ENCODE data around the gene ZBTB18.

The ZBTB18 gene

DNA sequence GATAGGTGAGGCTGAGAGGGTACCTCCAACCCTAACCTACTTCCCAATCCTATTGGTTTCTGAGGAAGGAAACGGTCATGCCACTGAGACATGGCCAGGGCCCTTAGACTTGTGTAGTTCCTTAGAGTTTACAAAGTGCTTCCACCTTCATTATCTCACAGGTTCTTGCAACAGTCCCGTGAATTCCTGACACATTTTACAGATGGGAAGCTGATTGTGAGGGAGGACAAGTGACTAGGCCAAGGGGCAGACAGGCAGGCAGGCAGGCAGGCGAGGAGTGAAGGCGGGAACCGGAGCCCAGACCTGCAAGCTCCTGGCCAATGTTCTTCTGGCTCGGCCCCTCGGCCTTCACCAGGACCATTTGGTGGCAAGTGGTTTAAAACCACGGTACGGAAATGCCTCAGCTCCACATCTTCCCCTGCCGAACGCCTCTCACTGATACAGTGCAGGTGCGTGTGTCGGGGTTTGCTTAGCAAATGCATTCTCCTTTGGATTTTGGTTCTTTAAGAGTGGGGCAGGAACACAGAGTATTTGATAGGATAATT, 45.1 kb downstream of the ZBTB18 start:
- TF ChIP-seq, protein P1, sequence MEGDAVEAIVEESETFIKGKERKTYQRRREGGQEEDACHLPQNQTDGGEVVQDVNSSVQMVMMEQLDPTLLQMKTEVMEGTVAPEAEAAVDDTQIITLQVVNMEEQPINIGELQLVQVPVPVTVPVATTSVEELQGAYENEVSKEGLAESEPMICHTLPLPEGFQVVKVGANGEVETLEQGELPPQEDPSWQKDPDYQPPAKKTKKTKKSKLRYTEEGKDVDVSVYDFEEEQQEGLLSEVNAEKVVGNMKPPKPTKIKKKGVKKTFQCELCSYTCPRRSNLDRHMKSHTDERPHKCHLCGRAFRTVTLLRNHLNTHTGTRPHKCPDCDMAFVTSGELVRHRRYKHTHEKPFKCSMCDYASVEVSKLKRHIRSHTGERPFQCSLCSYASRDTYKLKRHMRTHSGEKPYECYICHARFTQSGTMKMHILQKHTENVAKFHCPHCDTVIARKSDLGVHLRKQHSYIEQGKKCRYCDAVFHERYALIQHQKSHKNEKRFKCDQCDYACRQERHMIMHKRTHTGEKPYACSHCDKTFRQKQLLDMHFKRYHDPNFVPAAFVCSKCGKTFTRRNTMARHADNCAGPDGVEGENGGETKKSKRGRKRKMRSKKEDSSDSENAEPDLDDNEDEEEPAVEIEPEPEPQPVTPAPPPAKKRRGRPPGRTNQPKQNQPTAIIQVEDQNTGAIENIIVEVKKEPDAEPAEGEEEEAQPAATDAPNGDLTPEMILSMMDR (IDR thresholded peaks at IDR 0.05; ENCODE audit: extremely low read depth, insufficient read depth, missing control alignments): no peak
- in situ Hi-C loops (cut with MboI; ENCODE audit: low pct_unique_long_range_greater_than_20kb, low sequenced_read_pairs, unreplicated experiment): no loop called here
- no peak for DNase-seq (ENCODE audit: low spot score)

DNA sequence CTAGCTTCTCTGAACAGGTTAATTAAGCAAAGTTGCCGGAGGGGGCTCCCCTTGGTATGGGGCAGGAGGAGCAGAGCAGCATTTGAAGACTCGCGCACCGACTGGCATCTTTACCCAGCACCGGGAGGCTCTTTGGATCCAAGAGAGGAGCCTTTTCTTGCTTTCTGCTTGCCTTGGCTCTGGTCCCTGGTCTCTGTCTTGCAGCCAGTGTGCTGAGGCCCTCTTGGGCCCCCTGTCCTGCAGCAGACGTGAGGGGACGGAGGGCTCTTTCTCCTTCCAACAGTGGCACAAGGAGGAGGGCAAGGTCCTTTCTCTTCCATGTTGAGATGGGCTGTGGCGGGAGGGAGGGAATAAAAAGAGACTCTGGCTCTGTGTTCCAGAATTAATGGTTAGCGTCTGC, 45.6 kb downstream of the ZBTB18 start:
- no peak for DNase-seq (ENCODE audit: low spot score)
- in situ Hi-C loops (cut with MboI; ENCODE audit: low pct_unique_long_range_greater_than_20kb, low sequenced_read_pairs, unreplicated experiment): no loop called here
- TF ChIP-seq, protein P1 (IDR thresholded peaks at IDR 0.05; ENCODE audit: extremely low read depth, insufficient read depth, missing control alignments): no peak

DNA sequence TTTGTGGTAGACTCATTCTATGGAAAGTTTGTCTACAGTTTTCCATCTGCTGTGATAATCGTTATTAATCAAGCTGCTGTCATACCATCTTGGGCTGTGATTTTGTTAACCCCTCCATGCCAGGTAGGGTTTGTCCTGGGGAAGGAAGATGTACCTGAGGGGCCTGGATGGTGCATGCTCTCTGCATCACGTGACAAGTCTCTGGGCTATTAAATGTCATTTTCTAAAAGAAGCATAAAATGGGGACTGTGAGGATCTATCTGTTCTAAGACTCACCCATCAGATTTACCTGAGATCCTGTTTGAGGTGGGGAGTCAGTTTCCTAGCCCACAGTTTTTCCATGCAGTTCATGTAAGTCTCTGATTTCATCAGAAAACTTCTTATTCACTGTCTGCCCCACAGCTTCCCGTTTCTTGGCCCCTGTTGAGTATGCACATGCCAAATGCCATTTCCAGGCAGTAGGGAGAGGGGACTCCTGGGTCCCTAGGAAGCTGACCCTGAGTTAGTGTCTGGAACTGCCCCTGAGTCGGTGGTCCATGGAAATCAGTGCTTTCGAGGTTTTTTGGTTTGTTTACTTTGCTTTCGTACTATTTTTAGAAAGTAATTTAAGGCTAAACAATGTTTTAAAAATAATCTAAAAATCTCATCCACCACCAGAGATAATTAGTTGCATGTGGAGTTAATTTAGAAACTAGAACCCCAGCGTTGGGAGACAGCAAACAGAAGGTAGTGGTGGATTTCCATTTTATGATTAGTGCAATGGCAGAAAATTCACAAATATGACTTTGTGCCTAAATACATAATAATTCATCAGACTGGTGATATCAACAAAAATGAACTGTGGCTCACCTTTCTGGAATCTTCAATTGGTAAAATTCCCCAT, 46.7 kb downstream of the ZBTB18 start:
- no peak for DNase-seq (ENCODE audit: low spot score)
- in situ Hi-C loops (cut with MboI; ENCODE audit: low pct_unique_long_range_greater_than_20kb, low sequenced_read_pairs, unreplicated experiment): no loop called here
- TF ChIP-seq, protein P1 (IDR thresholded peaks at IDR 0.05; ENCODE audit: extremely low read depth, insufficient read depth, missing control alignments): no peak

DNA sequence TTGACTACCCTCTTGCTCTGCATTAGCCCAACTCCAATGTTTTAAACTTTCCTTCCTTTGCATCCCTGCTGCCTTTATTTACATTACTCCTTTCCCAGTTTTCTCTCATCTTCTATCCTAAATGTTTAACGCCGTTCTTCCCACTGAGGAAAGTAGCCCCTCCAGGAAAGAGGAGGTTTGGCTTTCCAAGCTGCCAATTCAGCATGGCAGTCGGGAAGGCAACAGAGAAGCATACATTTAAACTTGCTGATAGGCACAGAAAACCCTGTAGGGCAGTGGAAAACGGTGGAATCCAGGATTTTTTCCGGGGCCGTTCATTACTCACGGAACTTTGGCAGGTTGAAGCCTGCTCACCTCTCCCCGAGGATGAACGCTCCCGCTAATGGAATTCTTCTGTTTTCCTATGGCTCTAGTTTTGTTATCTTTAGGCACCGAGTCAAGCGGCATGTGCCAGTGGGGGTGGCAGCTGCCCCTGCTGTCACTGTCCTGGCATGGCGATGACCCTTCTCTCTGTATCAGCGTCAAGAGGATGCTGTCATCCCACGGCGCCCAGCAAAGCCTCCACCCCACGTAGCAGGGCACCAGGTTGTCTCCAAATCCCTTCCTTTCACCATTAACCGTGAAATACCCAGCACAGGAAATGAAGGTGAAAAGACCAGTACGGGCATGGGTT, 48.3 kb downstream of the ZBTB18 start:
- in situ Hi-C loops (cut with MboI; ENCODE audit: low pct_unique_long_range_greater_than_20kb, low sequenced_read_pairs, unreplicated experiment): no loop called here
- no peak for DNase-seq (ENCODE audit: low spot score)
- TF ChIP-seq, protein P1 (IDR thresholded peaks at IDR 0.05; ENCODE audit: extremely low read depth, insufficient read depth, missing control alignments): no peak

DNA sequence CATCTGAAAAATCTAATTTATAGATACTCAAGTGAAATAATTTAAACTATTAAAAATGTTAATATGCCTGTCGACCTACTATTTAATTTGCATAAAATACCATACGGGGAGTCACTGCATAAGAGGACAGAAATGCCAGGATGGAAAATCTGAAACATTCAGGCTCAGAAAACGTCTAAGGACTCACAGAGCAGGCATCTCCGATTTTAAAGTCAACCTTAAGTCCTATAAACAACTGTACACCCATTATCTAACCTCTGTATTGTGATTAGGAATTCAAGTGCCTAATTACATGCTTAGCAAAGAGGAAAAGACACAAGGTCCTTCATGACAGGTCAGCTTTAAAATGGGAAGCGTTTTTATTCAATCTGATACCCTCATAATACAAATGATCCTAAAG, 49.2 kb downstream of the ZBTB18 start:
- no peak for DNase-seq (ENCODE audit: low spot score)
- in situ Hi-C loops (cut with MboI; ENCODE audit: low pct_unique_long_range_greater_than_20kb, low sequenced_read_pairs, unreplicated experiment): no loop called here

More for the DNA sequence above, 49.2 kb downstream of the ZBTB18 start:
- TF ChIP-seq, protein P1 (IDR thresholded peaks at IDR 0.05; ENCODE audit: extremely low read depth, insufficient read depth, missing control alignments): no peak
